Common myeloid progenitor, CD34-positive (primary cell): ENCODE results near the gene MACROD2.
"Not testable (repeated sequence)": the region's sequence is repeated elsewhere in the genome, so short reads cannot be mapped to it uniquely, and the experiment has no call there.

Source experiments
- CTCF ChIA-PET: fragments of 350-600 bp; sonication (Branson Sonifier 250); formaldehyde crosslinking; loops from one replicate; lab custom pipeline; 2021; ENCODE audit warnings: antibody characterized with exemption; lab: Charles Lee
- POLR2A ChIA-PET: fragments of 350-600 bp; sonication (Branson Sonifier 250); formaldehyde crosslinking; loops from one replicate; lab custom pipeline; 2021; ENCODE audit warnings: antibody characterized with exemption; lab: Charles Lee
- DNase-seq, 3 donors: peaks; one replicate each; pipeline versions ENCODE4 v3.0.0 to v3.0.0-alpha.2; 2013
- H3K27ac ChIP-seq, 2 experiments: 1 replicate in 1 of 2; 2 replicates in 1 of 2; pipeline ENCODE4 v1.7.0; 2013; ENCODE audit warnings: inconsistent platforms in 2 of 2, low read length in 2 of 2, mild to moderate bottlenecking in 2 of 2, low read depth in 1 of 2, moderate library complexity in 1 of 2; ENCODE audit not compliant: severe bottlenecking in 2 of 2, insufficient read depth in 1 of 2, poor library complexity in 1 of 2
- H3K27me3 ChIP-seq, 5 experiments: replicated peaks in 2 of 5; 1 replicate in 3 of 5; 2 replicates in 2 of 5; pipeline versions ENCODE4 v1.6.1 to v1.7.0; 2013; ENCODE audit warnings: low read length in 4 of 5, mild to moderate bottlenecking in 2 of 5, moderate library complexity in 2 of 5, inconsistent platforms in 1 of 5; ENCODE audit not compliant: insufficient read depth in 5 of 5, control insufficient read depth in 4 of 5
- H3K36me3 ChIP-seq, 4 experiments: 1 replicate in 2 of 4; 2 replicates in 2 of 4; pipeline versions ENCODE4 v1.6.1 to v1.7.0; 2013; ENCODE audit warnings: low read length in 3 of 4, control low read depth in 1 of 4, mild to moderate bottlenecking in 1 of 4; ENCODE audit not compliant: control insufficient read depth in 4 of 4, insufficient read depth in 4 of 4
- H3K4me1 ChIP-seq, 4 experiments: 1 replicate in 3 of 4; 2 replicates in 1 of 4; pipeline versions ENCODE4 v1.6.1 to v1.7.1; 2013; ENCODE audit warnings: low read length in 3 of 4, mild to moderate bottlenecking in 3 of 4, control low read depth in 1 of 4, inconsistent platforms in 1 of 4, moderate library complexity in 1 of 4; ENCODE audit not compliant: control insufficient read depth in 4 of 4, insufficient read depth in 4 of 4; ENCODE audit errors: control extremely low read depth in 1 of 4
- H3K4me3 ChIP-seq, 7 experiments: 1 replicate in 4 of 7; 2 replicates in 3 of 7; pipeline versions ENCODE4 v1.5.1 to v1.7.0; 2013; ENCODE audit warnings: mild to moderate bottlenecking in 7 of 7, low read length in 6 of 7, moderate library complexity in 6 of 7, inconsistent platforms in 2 of 7, low read depth in 2 of 7, control low read depth in 1 of 7; ENCODE audit not compliant: insufficient read depth in 4 of 7, control insufficient read depth in 1 of 7; ENCODE audit errors: extremely low read depth in 1 of 7
- H3K9me3 ChIP-seq, 5 experiments: 1 replicate in 4 of 5; 2 replicates in 1 of 5; pipeline versions ENCODE4 v1.6.1 to v1.7.1; 2013; ENCODE audit warnings: low read length in 4 of 5, mild to moderate bottlenecking in 2 of 5, inconsistent platforms in 1 of 5, low read depth in 1 of 5, moderate library complexity in 1 of 5; ENCODE audit not compliant: control insufficient read depth in 4 of 5, insufficient read depth in 2 of 5; ENCODE audit errors: control extremely low read depth in 1 of 5
- WGBS: methylation state at CpG from one replicate; pipeline ENCODE4 v1.1.5; 2013; ENCODE audit not compliant: insufficient coverage; 5-methylcytosine and 5-hydroxymethylcytosine counted together

Gene MACROD2

DNA sequence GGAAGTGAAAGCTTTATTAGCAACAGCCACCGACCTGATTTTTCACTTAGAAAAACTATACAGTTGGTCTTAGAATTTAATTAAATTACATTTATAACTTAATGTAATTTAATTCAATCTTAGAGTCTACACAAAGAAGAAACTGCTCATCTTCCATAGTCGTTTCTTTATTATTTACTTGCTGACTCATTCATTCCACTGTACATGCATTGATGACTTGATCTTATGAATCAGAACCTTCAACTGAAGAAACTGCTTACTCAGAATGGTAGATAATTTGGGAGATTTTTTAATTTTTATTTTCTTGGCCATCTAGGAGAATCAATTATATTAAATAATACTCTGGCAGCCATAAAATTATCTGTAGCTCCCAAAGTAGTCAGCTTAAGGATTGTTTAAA, 1363.7 kb downstream of the MACROD2 start:
- H3K4me3 ChIP-seq, result no peak overlapping the region
- H3K27ac ChIP-seq, result no peak overlapping the region
- H3K27me3 ChIP-seq, result no peaks in the 10 kb centered on the region
- CTCF ChIA-PET, result no interaction called here
- POLR2A ChIA-PET, result no interaction called here
- WGBS, result no CpG with 5 or more reads among the region's 2 CpGs
- H3K36me3 ChIP-seq, result no peaks in the 10 kb centered on the region
- H3K4me1 ChIP-seq, result no peaks in the 10 kb centered on the region
- DNase-seq, result no peak
- H3K9me3 ChIP-seq, result no peaks in the 10 kb centered on the region

- Histone ChIP-seq H3K9me3 (no peaks in the 10 kb centered on the region), H3K27ac (no peak overlapping the region), H3K27me3 (no peaks in the 10 kb centered on the region), H3K4me1 (no peaks in the 10 kb centered on the region), H3K36me3 (no peaks in the 10 kb centered on the region), H3K4me3 (no peak overlapping the region)
- ChIA-PET POLR2A (no interaction called here), CTCF (no interaction called here)
- no peak for DNase-seq
- WGBS, result 60% methylated on average over 1 of the region's 1 CpG
Measured at GRCh38 chr20:15362849-15363248, 1367.5 kb downstream of the MACROD2 start.

GRCh38 chr20:15364781-15365180, 1369.5 kb downstream of the MACROD2 start:
- Histone ChIP-seq H3K27ac (no peak overlapping the region), H3K4me1 (no peaks in the 10 kb centered on the region), H3K4me3 (no peak overlapping the region), H3K36me3 (no peaks in the 10 kb centered on the region), H3K27me3 (no peaks in the 10 kb centered on the region), H3K9me3 (no peaks in the 10 kb centered on the region)
- CTCF ChIA-PET, result no interaction called here
- POLR2A ChIA-PET, result no interaction called here
- 75% methylated on average over 2 of the region's 2 CpGs for WGBS
- DNase-seq, result no peak

- Histone ChIP-seq H3K27ac (no peak overlapping the region), H3K27me3 (peaks cover 0 to 2% (median 0%) of the 10 kb centered on the region in 5 experiments), H3K4me1 (no peaks in the 10 kb centered on the region), H3K36me3 (no peaks in the 10 kb centered on the region), H3K9me3 (no peaks in the 10 kb centered on the region), H3K4me3 (no peak overlapping the region)
- ChIA-PET CTCF (no interaction called here), POLR2A (no interaction called here)
- no CpG with 5 or more reads among the region's 1 CpG for WGBS
- DNase-seq, result no peak
Measured at GRCh38 chr20:15370370-15370769, 1375.1 kb downstream of the MACROD2 start.

DNA sequence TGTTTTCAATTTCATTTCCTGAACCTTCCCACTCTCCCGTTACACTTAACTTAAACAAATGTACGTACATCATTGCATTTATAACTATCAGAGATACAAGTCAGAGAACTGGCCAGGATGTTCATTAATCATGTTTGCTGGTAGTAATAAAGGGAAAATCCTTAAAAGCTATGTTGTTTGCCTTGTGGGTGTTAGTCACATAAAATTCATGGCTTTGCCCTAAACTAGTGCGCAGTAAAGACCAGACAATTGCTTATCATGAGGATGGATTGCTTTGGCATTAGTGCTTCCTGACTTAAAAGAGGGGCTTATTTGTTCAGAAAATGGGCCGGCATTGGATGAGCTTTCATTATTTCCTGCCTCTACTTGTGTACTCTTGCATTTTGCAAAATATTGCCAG, 1379.4 kb downstream of the MACROD2 start:
- 78% methylated on average over 1 of the region's 4 CpGs for WGBS
- no peaks in the 10 kb centered on the region for H3K9me3 ChIP-seq
- H3K27ac ChIP-seq, result no peak overlapping the region
- H3K36me3 ChIP-seq, result no peaks in the 10 kb centered on the region
- H3K4me1 ChIP-seq, result no peaks in the 10 kb centered on the region
- H3K27me3 ChIP-seq, result peaks cover 0 to 2% (median 0%) of the 10 kb centered on the region in 5 experiments
- H3K4me3 ChIP-seq, result no peak overlapping the region
- DNase-seq, result no peak
- CTCF ChIA-PET, result interaction anchor here (1.0 kb wide), 1 partner anchor 13 kb away, joined by 3 read pairs; no protein-coding TSS in a partner anchor
- POLR2A ChIA-PET, result no interaction called here

GRCh38 chr20:15375836-15376235, 1380.5 kb downstream of the MACROD2 start:
- H3K36me3 ChIP-seq, result no peaks in the 10 kb centered on the region
- H3K4me1 ChIP-seq, result no peaks in the 10 kb centered on the region
- peaks cover 0 to 2% (median 0%) of the 10 kb centered on the region in 5 experiments for H3K27me3 ChIP-seq
- DNase-seq, result no peak
- H3K4me3 ChIP-seq, result no peak overlapping the region
- POLR2A ChIA-PET, result no interaction called here
- no peak overlapping the region for H3K27ac ChIP-seq
- CTCF ChIA-PET, result interaction anchor here (1.0 kb wide), 1 partner anchor 12 kb away, joined by 3 read pairs; no protein-coding TSS in a partner anchor
- H3K9me3 ChIP-seq, result no peaks in the 10 kb centered on the region
- 83% methylated on average over 2 of the region's 3 CpGs for WGBS

DNA sequence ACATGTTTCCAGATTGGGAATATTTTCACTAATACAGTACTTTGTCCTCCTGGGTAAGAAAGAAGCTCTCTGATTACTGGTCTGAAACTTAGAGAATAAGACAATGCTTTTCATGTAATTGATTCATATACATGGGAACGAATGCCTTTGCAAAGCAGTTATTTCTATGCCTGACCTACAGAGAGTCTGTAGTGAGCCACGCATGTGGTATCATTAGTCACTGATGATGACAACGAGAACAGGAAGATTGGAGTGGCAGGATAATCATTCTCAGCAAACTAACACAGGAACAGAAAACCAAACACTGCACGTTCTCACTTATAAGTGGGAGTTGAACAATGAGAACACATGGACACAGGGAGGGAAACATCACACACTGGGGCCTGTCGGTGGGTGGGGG, 1382.3 kb downstream of the MACROD2 start:
- H3K9me3 ChIP-seq, H3K36me3 ChIP-seq, H3K4me1 ChIP-seq, CTCF ChIA-PET, POLR2A ChIA-PET, H3K27me3 ChIP-seq, H3K27ac ChIP-seq, DNase-seq, H3K4me3 ChIP-seq: not testable (repeated sequence)
- 83% methylated on average over 1 of the region's 5 CpGs for WGBS
